Transverse colon (tissue), 4 donors: ENCODE results near the gene NDUFS7.

Experiments
- EP300 ChIP-seq: sonication (generic); formaldehyde crosslinking; IDR thresholded peaks from one replicate; pipeline ENCODE4 v1.6.1; 2017; ENCODE audit warnings: antibody characterized with exemption, low read depth
- POLR2A ChIP-seq: fragments of 450-650 bp; IDR thresholded peaks from one replicate; pipeline ENCODE4 v1.6.1; 2016; ENCODE audit warnings: antibody characterized with exemption, mild to moderate bottlenecking, moderate library complexity
- POLR2AphosphoS5 ChIP-seq, 3 donors: sonication (generic); formaldehyde crosslinking; IDR thresholded peaks; one replicate each; pipeline ENCODE4 v1.6.1; 2016; ENCODE audit warnings: antibody characterized with exemption in 3 of 3
- TF ChIP-seq, protein P1 (sequence below), 5 experiments: fragments of 200-600 bp in 3 of 5; fragments of 450-650 bp in 2 of 5; sonication (generic) in 3 of 5; IDR thresholded peaks; 1 replicate in 2 of 5; 2 replicates in 3 of 5; pipeline ENCODE4 v1.5.1; 2016 to 2017; ENCODE audit warnings: antibody characterized with exemption in 5 of 5, inconsistent platforms in 3 of 5, mild to moderate bottlenecking in 2 of 5, moderate library complexity in 1 of 5

GRCh38 chr19:1383017-1383311 lies 743 bp upstream of the NDUFS7 start:
- no peak for TF ChIP-seq EP300
- TF ChIP-seq, protein P1, sequence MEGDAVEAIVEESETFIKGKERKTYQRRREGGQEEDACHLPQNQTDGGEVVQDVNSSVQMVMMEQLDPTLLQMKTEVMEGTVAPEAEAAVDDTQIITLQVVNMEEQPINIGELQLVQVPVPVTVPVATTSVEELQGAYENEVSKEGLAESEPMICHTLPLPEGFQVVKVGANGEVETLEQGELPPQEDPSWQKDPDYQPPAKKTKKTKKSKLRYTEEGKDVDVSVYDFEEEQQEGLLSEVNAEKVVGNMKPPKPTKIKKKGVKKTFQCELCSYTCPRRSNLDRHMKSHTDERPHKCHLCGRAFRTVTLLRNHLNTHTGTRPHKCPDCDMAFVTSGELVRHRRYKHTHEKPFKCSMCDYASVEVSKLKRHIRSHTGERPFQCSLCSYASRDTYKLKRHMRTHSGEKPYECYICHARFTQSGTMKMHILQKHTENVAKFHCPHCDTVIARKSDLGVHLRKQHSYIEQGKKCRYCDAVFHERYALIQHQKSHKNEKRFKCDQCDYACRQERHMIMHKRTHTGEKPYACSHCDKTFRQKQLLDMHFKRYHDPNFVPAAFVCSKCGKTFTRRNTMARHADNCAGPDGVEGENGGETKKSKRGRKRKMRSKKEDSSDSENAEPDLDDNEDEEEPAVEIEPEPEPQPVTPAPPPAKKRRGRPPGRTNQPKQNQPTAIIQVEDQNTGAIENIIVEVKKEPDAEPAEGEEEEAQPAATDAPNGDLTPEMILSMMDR (IDR thresholded peaks at IDR 0.05), result no peak
- TF ChIP-seq POLR2A, result no peak
- no peak for TF ChIP-seq POLR2AphosphoS5 (IDR thresholded peaks at IDR 0.05)
